ENCODE measurements around the gene TIGAR. TPM values are rescaled to one million over a fixed set of nuclear protein-coding genes. Genes with fewer than 3 reads are reported as not detected.
A peak's percentile ranks its signal among the peaks of the same experiment; 100 is the strongest.

Gene TIGAR
- total RNA-seq, 1 donor from 2014 or later = 7.4 TPM

GRCh38 chr12:4355156-4356040, 34.4 kb downstream of the TIGAR start:
- no peak for TF ChIP-seq CTCF (conservative IDR thresholded peaks at IDR 0.05; ENCODE audit: low read depth, low read length)
- DNase-seq (ENCODE audit: low read depth) = no peak
- no peak overlapping the region for H3K4me3 ChIP-seq (ENCODE audit: low read depth, low read length)

GRCh38 chr12:4356041-4356327, 35.0 kb downstream of the TIGAR start:
- no peak overlapping the region for H3K4me3 ChIP-seq (ENCODE audit: low read depth, low read length)
- TF ChIP-seq CTCF (conservative IDR thresholded peaks at IDR 0.05; ENCODE audit: low read depth, low read length) = peak; percentile 59
- no peak for DNase-seq (ENCODE audit: low read depth)

- H3K4me3 ChIP-seq (ENCODE audit: low read depth, low read length) = no peak overlapping the region
- no peak for TF ChIP-seq CTCF (conservative IDR thresholded peaks at IDR 0.05; ENCODE audit: low read depth, low read length)
- no peak for DNase-seq (ENCODE audit: low read depth)
Observed at GRCh38 chr12:4366090-4366489, 45.1 kb downstream of the TIGAR start.

GRCh38 chr12:4369548-4369947, 48.5 kb downstream of the TIGAR start:
- no peak for DNase-seq (ENCODE audit: low read depth)
- no peak overlapping the region for H3K4me3 ChIP-seq (ENCODE audit: low read depth, low read length)
- no peak for TF ChIP-seq CTCF (conservative IDR thresholded peaks at IDR 0.05; ENCODE audit: low read depth, low read length)

GRCh38 chr12:4370265-4370664, 49.3 kb downstream of the TIGAR start:
- H3K4me3 ChIP-seq (ENCODE audit: low read depth, low read length) = no peak overlapping the region
- DNase-seq (ENCODE audit: low read depth) = no peak
- TF ChIP-seq CTCF (conservative IDR thresholded peaks at IDR 0.05; ENCODE audit: low read depth, low read length) = no peak

- H3K4me3 ChIP-seq (ENCODE audit: low read depth, low read length) = no peak overlapping the region
- no peak for DNase-seq (ENCODE audit: low read depth)
- no peak for TF ChIP-seq CTCF (conservative IDR thresholded peaks at IDR 0.05; ENCODE audit: low read depth, low read length)
Observed at GRCh38 chr12:4372653-4373052, 51.6 kb downstream of the TIGAR start.

GRCh38 chr12:4375449-4375848, 54.4 kb downstream of the TIGAR start:
- TF ChIP-seq CTCF (conservative IDR thresholded peaks at IDR 0.05; ENCODE audit: low read depth, low read length) = no peak
- no peak for DNase-seq (ENCODE audit: low read depth)
- H3K4me3 ChIP-seq (ENCODE audit: low read depth, low read length) = no peak overlapping the region
